Measurements from ENCODE around the gene ZDHHC14.

Gene ZDHHC14

Small RNA genes lying within 50 kb of the gene (microRNA-seq; reads per million reads assigned to microRNA genes)
- gene MIR3692 = 2.1 reads per million
